Suprapubic skin (tissue), 4 donors: ENCODE results near the gene SELENOW. TPM values are rescaled to one million over a fixed set of nuclear protein-coding genes. Genes with fewer than 3 reads are reported as not detected.
"Not testable (repeated sequence)": the region's sequence is repeated elsewhere in the genome, so short reads cannot be mapped to it uniquely, and the experiment has no call there.

Experiments
- DNase-seq, 2 donors: peaks; one replicate each; pipeline ENCODE4 v3.0.0-alpha.2; 2019; ENCODE audit warnings: low spot score in 2 of 2
- H3K27ac ChIP-seq: fragments of 200-600 bp; sonication (generic); one replicate; pipeline ENCODE4 v1.5.1; 2019
- H3K27me3 ChIP-seq: fragments of 200-600 bp; sonication (generic); one replicate; pipeline ENCODE4 v1.5.1; 2019
- H3K36me3 ChIP-seq: fragments of 200-600 bp; sonication (generic); one replicate; pipeline ENCODE4 v1.5.1; 2019
- H3K4me1 ChIP-seq: fragments of 200-600 bp; sonication (generic); one replicate; pipeline ENCODE4 v1.5.1; 2019
- H3K4me3 ChIP-seq: fragments of 200-600 bp; sonication (generic); one replicate; pipeline ENCODE4 v1.5.1; 2019; ENCODE audit warnings: mild to moderate bottlenecking
- H3K9me3 ChIP-seq: fragments of 200-600 bp; sonication (generic); one replicate; pipeline ENCODE4 v1.5.1; 2019
- EP300 ChIP-seq: sonication (generic); formaldehyde crosslinking; IDR thresholded peaks from one replicate; pipeline ENCODE4 v1.6.1; 2017; ENCODE audit warnings: antibody characterized with exemption
- POLR2A ChIP-seq, 2 donors: fragments of 450-650 bp; IDR thresholded peaks; one replicate each; pipeline ENCODE4 v1.6.1; 2017; ENCODE audit warnings: antibody characterized with exemption in 2 of 2, mild to moderate bottlenecking in 2 of 2, moderate library complexity in 2 of 2
- POLR2AphosphoS5 ChIP-seq, 3 donors: sonication (generic); formaldehyde crosslinking; IDR thresholded peaks; one replicate each; pipeline ENCODE4 v1.6.1; 2017; ENCODE audit warnings: antibody characterized with exemption in 3 of 3
- WGBS: methylation state at CpG from one replicate; pipeline ENCODE4 v1.1.5; 2018; 5-methylcytosine and 5-hydroxymethylcytosine counted together
- total RNA-seq, 4 donors: library from RNA; depleted of rRNA; stranded (reverse); fragments of >200 nt; gene quantifications; one replicate each; pipeline ENCODE4 v1.1.0, GENCODE V29; 2016
- TF ChIP-seq, protein P1 (sequence below), 2 donors: fragments of 200-600 bp in 1 of 2; fragments of 450-650 bp in 1 of 2; sonication (generic) in 1 of 2; IDR thresholded peaks; one replicate each; pipeline ENCODE4 v1.5.1; 2016 to 2019; ENCODE audit warnings: antibody characterized with exemption in 2 of 2, mild to moderate bottlenecking in 1 of 2, moderate library complexity in 1 of 2

The SELENOW gene
- total RNA-seq, 4 donors from 2014 or later, result 351 to 679 (median 517) TPM

GRCh38 chr19:47801270-47801669 is 22.8 kb downstream of the SELENOW start:
- H3K27ac ChIP-seq, result no peak overlapping the region
- H3K4me3 ChIP-seq, result no peak overlapping the region
- WGBS, result 93% methylated on average over 4 of the region's 4 CpGs
- DNase-seq, result no peak
- H3K27me3 ChIP-seq, result no peaks in the 10 kb centered on the region
- TF ChIP-seq POLR2A (IDR thresholded peaks at IDR 0.05) (no peak), EP300 (no peak), POLR2AphosphoS5 (IDR thresholded peaks at IDR 0.05) (no peak)
- TF ChIP-seq, protein P1, sequence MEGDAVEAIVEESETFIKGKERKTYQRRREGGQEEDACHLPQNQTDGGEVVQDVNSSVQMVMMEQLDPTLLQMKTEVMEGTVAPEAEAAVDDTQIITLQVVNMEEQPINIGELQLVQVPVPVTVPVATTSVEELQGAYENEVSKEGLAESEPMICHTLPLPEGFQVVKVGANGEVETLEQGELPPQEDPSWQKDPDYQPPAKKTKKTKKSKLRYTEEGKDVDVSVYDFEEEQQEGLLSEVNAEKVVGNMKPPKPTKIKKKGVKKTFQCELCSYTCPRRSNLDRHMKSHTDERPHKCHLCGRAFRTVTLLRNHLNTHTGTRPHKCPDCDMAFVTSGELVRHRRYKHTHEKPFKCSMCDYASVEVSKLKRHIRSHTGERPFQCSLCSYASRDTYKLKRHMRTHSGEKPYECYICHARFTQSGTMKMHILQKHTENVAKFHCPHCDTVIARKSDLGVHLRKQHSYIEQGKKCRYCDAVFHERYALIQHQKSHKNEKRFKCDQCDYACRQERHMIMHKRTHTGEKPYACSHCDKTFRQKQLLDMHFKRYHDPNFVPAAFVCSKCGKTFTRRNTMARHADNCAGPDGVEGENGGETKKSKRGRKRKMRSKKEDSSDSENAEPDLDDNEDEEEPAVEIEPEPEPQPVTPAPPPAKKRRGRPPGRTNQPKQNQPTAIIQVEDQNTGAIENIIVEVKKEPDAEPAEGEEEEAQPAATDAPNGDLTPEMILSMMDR (IDR thresholded peaks at IDR 0.05), result no peak
- no peaks in the 10 kb centered on the region for H3K36me3 ChIP-seq
- H3K4me1 ChIP-seq, result no peaks in the 10 kb centered on the region
- no peaks in the 10 kb centered on the region for H3K9me3 ChIP-seq

DNA sequence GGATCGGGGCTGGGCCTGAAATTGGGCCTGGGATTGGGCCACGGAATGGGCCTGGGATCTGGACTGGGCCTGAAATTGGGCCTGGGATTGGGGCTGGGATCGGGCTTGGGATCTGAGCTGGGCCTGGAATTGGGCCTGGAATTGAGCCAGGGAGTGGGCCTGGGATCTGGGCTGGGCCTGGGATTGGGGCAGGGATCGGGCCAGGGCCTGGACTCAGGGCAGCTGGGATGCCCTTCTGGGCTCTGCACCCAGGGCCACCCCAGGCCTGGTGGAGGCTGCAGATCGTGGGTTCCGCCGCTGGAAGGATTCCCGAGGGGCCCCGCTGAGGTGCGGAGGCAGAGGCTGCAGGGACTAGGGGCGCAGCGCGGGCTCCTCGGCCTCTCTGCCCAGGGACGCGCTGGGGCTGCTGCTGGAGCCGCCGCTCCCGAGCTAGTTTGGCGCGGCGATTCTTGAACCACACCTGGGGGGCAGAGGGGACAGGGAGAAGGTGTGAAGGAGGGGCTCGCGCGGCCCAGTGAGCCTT is 24.1 kb downstream of the SELENOW start:
- 90% methylated on average over 21 of the region's 25 CpGs for WGBS
- Histone ChIP-seq H3K9me3 (no peaks in the 10 kb centered on the region), H3K36me3 (no peaks in the 10 kb centered on the region), H3K27me3 (no peaks in the 10 kb centered on the region), H3K4me3 (no peak overlapping the region), H3K27ac (no peak overlapping the region), H3K4me1 (no peaks in the 10 kb centered on the region)
- DNase-seq, result no peak
- TF ChIP-seq POLR2A (IDR thresholded peaks at IDR 0.05) (no peak), EP300 (no peak), POLR2AphosphoS5 (IDR thresholded peaks at IDR 0.05) (no peak)
- TF ChIP-seq, protein P1 (IDR thresholded peaks at IDR 0.05), result no peak

GRCh38 chr19:47803148-47803547 is 24.6 kb downstream of the SELENOW start:
- H3K27ac ChIP-seq, H3K36me3 ChIP-seq, H3K9me3 ChIP-seq, H3K4me3 ChIP-seq, DNase-seq, H3K27me3 ChIP-seq, H3K4me1 ChIP-seq: not testable (repeated sequence)
- 42% methylated on average over 10 of the region's 21 CpGs for WGBS

- not testable (repeated sequence) for H3K27ac ChIP-seq, H3K36me3 ChIP-seq, DNase-seq
These were observed 25.2 kb downstream of the SELENOW start for GRCh38 chr19:47803671-47804070.

GRCh38 chr19:47804451-47804850 is 25.9 kb downstream of the SELENOW start, which contains the start of gene TPRX1:
TPRX1 (minus strand) TSS chr19:47804551; CDS start chr19:47804539, 12 bp downstream.
- not testable (repeated sequence) for H3K27me3 ChIP-seq, H3K9me3 ChIP-seq, H3K27ac ChIP-seq, H3K36me3 ChIP-seq, DNase-seq, H3K4me3 ChIP-seq, H3K4me1 ChIP-seq
- 100% methylated on average over 1 of the region's 5 CpGs for WGBS

More at GRCh38 chr19:47803671-47804070, 25.2 kb downstream of the SELENOW start:
- not testable (repeated sequence) for H3K27me3 ChIP-seq, H3K4me1 ChIP-seq, H3K4me3 ChIP-seq, H3K9me3 ChIP-seq
- no CpG with 5 or more reads among the region's 12 CpGs for WGBS

DNA sequence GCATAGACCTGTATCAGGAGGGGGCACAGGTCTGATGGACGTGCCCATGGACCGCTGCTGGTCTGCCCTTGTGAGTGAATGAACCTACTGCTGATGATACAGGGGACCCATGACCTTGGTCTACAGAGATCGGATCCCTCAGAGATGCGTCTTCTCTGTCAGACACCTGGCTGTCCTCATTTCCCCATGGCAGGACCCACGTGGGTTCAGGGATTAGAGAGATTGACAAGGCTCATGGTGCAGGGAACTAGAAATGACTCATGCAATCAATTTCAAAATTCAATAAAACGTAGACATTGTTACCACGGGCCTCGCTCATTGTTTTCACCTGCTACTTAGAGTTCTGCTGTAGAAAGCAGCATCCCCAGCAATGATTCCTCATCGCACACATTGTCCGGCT is 26.8 kb downstream of the SELENOW start:
- Histone ChIP-seq H3K9me3 (no peaks in the 10 kb centered on the region), H3K27me3 (no peaks in the 10 kb centered on the region)
- 81% methylated on average over 9 of the region's 10 CpGs for WGBS

More for the DNA sequence above, 26.8 kb downstream of the SELENOW start:
- no peaks in the 10 kb centered on the region for H3K4me1 ChIP-seq
- H3K4me3 ChIP-seq, result no peak overlapping the region
- H3K36me3 ChIP-seq, result no peaks in the 10 kb centered on the region
- H3K27ac ChIP-seq, result no peak overlapping the region
- TF ChIP-seq POLR2AphosphoS5 (IDR thresholded peaks at IDR 0.05), result no peak
- no peak for TF ChIP-seq EP300
- TF ChIP-seq, protein P1 (IDR thresholded peaks at IDR 0.05), result no peak
- no peak for TF ChIP-seq POLR2A (IDR thresholded peaks at IDR 0.05)
- no peak for DNase-seq
